GM18858 (cell line): ENCODE data around the gene KLHL2.

Experiments
- ATAC-seq: cut with Tn5 transposase; IDR thresholded peaks from one replicate; pipeline ENCODE4 v1.9.1; 2021; ENCODE audit not compliant: unreplicated experiment

The KLHL2 gene

GRCh38 chr4:165360985-165361670 is 153.8 kb downstream of the KLHL2 start:
- no peak for ATAC-seq

GRCh38 chr4:165361810-165362209 is 154.4 kb downstream of the KLHL2 start:
- ATAC-seq: no peak

- ATAC-seq: no peak
These were observed 157.2 kb downstream of the KLHL2 start for GRCh38 chr4:165364452-165365080.

GRCh38 chr4:165367040-165367439 is 159.7 kb downstream of the KLHL2 start:
- ATAC-seq: no peak

- no peak for ATAC-seq
These were observed 160.8 kb downstream of the KLHL2 start for GRCh38 chr4:165368114-165368513.

GRCh38 chr4:165368567-165368966 is 161.2 kb downstream of the KLHL2 start:
- ATAC-seq: no peak

GRCh38 chr4:165369522-165369921 is 162.2 kb downstream of the KLHL2 start:
- ATAC-seq: no peak

GRCh38 chr4:165370530-165370929 is 163.2 kb downstream of the KLHL2 start:
- no peak for ATAC-seq
